ENCODE data around the gene DNLZ.
A peak's percentile ranks its signal among the peaks of the same experiment; 100 is the strongest.

The DNLZ gene

GRCh38 chr9:136335296-136336155, 28.0 kb downstream of the DNLZ start:
- no peaks in the 10 kb centered on the region for H3K9me3 ChIP-seq (ENCODE audit: control insufficient read depth, low read length)
- no peaks in the 10 kb centered on the region for H3K4me1 ChIP-seq (ENCODE audit: control insufficient read depth, insufficient read depth, low read length)
- H3K36me3 ChIP-seq (ENCODE audit: control insufficient read depth, insufficient read depth, low read length): no peaks in the 10 kb centered on the region
- no peaks in the 10 kb centered on the region for H3K27me3 ChIP-seq (ENCODE audit: control insufficient read depth, insufficient read depth, low read length)
- H3K4me3 ChIP-seq (ENCODE audit: low read length): no peak overlapping the region
- no peak overlapping the region for H3K9ac ChIP-seq (ENCODE audit: low read length)

DNA sequence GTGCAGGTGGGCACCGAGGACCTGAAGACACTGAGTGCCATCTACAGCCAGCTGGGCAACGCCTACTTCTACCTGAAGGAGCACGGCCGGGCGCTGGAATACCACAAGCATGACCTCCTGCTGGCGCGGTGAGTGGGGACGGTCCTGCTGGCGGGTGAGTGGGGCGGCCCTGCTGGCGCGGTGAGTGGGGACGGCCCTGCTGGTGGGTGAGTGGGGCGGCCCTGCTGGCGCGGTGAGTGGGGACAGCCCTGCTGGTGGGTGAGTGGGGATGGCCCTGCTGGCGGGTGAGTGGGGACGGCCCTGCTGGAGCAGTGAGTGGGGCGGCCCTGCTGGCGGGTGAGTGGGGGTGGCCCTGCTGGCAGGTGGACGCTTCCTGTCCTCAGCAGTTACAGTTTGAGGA, 29.0 kb downstream of the DNLZ start:
- no peaks in the 10 kb centered on the region for H3K36me3 ChIP-seq (ENCODE audit: control insufficient read depth, insufficient read depth, low read length)
- H3K27me3 ChIP-seq (ENCODE audit: control insufficient read depth, insufficient read depth, low read length): no peaks in the 10 kb centered on the region
- no peaks in the 10 kb centered on the region for H3K9me3 ChIP-seq (ENCODE audit: control insufficient read depth, low read length)
- no peak overlapping the region for H3K4me3 ChIP-seq (ENCODE audit: low read length)
- no peak overlapping the region for H3K9ac ChIP-seq (ENCODE audit: low read length)
- H3K4me1 ChIP-seq (ENCODE audit: control insufficient read depth, insufficient read depth, low read length): no peaks in the 10 kb centered on the region

DNA sequence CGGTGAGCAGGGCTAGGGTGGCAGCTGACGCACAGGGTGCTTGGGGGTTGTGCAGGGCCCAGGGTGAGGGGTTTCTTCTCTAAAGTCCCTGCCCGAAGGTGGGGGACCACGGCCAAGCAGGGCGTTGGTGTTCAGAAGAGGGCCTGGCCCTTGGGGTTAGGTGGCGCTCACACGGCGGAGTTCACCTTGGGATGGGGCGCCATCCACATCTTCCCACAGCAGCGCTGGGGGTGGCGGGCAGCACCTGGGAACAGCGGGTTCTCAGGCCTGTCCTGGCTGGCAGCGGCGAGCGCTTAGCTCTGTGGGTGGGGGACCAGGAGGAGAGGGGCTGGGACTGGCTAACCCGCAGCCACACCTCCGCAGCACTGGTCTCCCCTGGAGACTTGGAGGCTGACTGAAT, 30.1 kb downstream of the DNLZ start:
- no peak overlapping the region for H3K9ac ChIP-seq (ENCODE audit: low read length)
- H3K4me1 ChIP-seq (ENCODE audit: control insufficient read depth, insufficient read depth, low read length): no peaks in the 10 kb centered on the region
- H3K27me3 ChIP-seq (ENCODE audit: control insufficient read depth, insufficient read depth, low read length): no peaks in the 10 kb centered on the region
- no peaks in the 10 kb centered on the region for H3K36me3 ChIP-seq (ENCODE audit: control insufficient read depth, insufficient read depth, low read length)
- no peak overlapping the region for H3K4me3 ChIP-seq (ENCODE audit: low read length)
- H3K9me3 ChIP-seq (ENCODE audit: control insufficient read depth, low read length): no peaks in the 10 kb centered on the region

- Histone ChIP-seq H3K9ac (ENCODE audit: low read length) (no peak overlapping the region), H3K4me3 (ENCODE audit: low read length) (no peak overlapping the region), H3K4me1 (ENCODE audit: control insufficient read depth, insufficient read depth, low read length) (peaks cover 4% of the 10 kb centered on the region), H3K27me3 (ENCODE audit: control insufficient read depth, insufficient read depth, low read length) (peaks cover 4% of the 10 kb centered on the region), H3K36me3 (ENCODE audit: control insufficient read depth, insufficient read depth, low read length) (no peaks in the 10 kb centered on the region), H3K9me3 (ENCODE audit: control insufficient read depth, low read length) (no peaks in the 10 kb centered on the region)
Measured at GRCh38 chr9:136333045-136333444, 30.5 kb downstream of the DNLZ start.

GRCh38 chr9:136332482-136332983, 31.0 kb downstream of the DNLZ start:
- Histone ChIP-seq H3K27me3 (ENCODE audit: control insufficient read depth, insufficient read depth, low read length) (peaks cover 4% of the 10 kb centered on the region), H3K4me3 (ENCODE audit: low read length) (no peak overlapping the region), H3K36me3 (ENCODE audit: control insufficient read depth, insufficient read depth, low read length) (no peaks in the 10 kb centered on the region), H3K9me3 (ENCODE audit: control insufficient read depth, low read length) (no peaks in the 10 kb centered on the region), H3K9ac (ENCODE audit: low read length) (no peak overlapping the region), H3K4me1 (ENCODE audit: control insufficient read depth, insufficient read depth, low read length) (peaks cover 6% of the 10 kb centered on the region)

DNA sequence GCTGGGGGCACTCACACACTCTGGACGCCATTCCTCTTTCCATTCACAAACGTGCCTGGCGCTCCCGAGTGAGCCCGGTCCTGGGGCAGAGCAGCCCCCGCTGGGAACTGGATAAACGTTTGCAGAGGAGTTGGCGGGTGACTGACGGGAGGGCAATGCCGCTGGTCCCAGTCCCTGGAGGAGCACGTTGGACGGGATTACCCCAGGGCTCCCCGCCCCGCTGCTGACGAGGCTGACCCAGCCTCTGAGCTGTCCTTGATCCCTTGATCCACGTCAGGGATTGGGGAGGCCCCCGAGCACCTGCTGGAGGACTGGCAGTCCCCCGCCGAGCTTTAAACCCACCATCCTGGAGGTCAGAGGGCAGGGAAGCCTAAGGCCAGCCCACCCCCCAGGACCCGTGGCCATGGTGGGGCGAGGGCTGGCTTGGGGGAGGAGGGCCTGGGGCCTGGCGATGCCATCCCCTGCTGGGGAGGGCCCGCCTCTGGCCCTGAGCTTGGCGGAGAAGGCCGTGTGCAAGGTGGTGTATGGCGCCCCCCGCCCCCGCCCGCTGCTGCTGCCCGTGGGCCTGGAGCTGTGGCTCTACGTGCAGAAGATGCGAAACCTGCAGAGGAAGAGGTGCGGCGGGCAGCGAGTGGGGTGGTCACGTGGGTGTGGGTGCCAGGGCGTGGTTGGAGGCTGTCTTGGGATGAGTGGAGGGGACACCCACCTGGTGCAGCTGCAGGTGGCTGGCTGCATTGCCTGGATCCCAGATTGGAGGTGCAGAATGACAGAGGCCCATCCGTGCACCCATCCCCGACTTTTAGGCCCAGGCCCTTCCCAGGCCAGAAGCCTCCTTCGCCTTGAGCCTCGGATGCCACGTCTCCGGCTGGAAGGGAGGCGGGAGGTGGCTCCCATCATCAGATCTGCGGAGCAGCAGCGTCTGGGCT, 31.7 kb downstream of the DNLZ start:
- Histone ChIP-seq H3K4me1 (ENCODE audit: control insufficient read depth, insufficient read depth, low read length) (peaks cover 8% of the 10 kb centered on the region), H3K9me3 (ENCODE audit: control insufficient read depth, low read length) (no peaks in the 10 kb centered on the region), H3K4me3 (ENCODE audit: low read length) (no peak overlapping the region), H3K27me3 (ENCODE audit: control insufficient read depth, insufficient read depth, low read length) (peaks cover 6% of the 10 kb centered on the region), H3K9ac (ENCODE audit: low read length) (no peak overlapping the region), H3K36me3 (ENCODE audit: control insufficient read depth, insufficient read depth, low read length) (no peaks in the 10 kb centered on the region)

- H3K36me3 ChIP-seq (ENCODE audit: control insufficient read depth, insufficient read depth, low read length): no peaks in the 10 kb centered on the region
- H3K4me3 ChIP-seq (ENCODE audit: low read length): no peak overlapping the region
- no peak overlapping the region for H3K9ac ChIP-seq (ENCODE audit: low read length)
- peaks cover 16% of the 10 kb centered on the region for H3K4me1 ChIP-seq (ENCODE audit: control insufficient read depth, insufficient read depth, low read length)
- no peaks in the 10 kb centered on the region for H3K9me3 ChIP-seq (ENCODE audit: control insufficient read depth, low read length)
- peaks cover 8% of the 10 kb centered on the region for H3K27me3 ChIP-seq (ENCODE audit: control insufficient read depth, insufficient read depth, low read length)
Measured at GRCh38 chr9:136331030-136331429, 32.5 kb downstream of the DNLZ start.

DNA sequence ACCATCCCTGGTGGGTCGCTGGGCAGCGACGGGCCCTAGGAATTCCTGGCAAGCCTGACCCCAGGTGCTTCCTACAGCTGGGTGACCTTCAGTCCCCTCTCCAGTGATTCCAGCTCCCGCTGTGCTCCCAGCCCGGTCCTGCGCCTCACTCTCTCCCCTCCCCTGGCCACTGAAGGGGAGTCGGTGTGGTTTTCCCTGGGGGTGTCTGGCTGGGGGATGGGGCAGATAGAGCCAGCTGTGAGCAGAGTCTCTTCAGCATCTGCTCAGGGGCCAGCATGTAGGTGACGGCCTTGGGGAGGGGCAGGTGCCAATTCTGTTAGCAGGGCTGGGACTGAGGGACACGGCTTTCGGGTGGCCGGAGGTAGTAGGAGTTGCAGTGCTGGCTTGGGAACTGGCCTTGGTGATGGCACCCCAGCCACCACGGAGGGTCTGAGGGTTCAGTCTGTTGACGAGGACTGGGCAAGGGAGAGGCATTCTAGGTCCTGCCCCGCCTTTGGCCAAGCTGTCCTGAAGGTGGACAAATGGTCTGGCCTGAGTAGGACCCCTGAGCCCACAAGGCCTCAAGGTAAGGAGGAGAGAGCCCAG, 33.0 kb downstream of the DNLZ start:
- Histone ChIP-seq H3K9ac (ENCODE audit: low read length) (no peak overlapping the region), H3K4me3 (ENCODE audit: low read length) (no peak overlapping the region), H3K4me1 (ENCODE audit: control insufficient read depth, insufficient read depth, low read length) (peaks cover 16% of the 10 kb centered on the region), H3K27me3 (ENCODE audit: control insufficient read depth, insufficient read depth, low read length) (peaks cover 8% of the 10 kb centered on the region), H3K9me3 (ENCODE audit: control insufficient read depth, low read length) (no peaks in the 10 kb centered on the region), H3K36me3 (ENCODE audit: control insufficient read depth, insufficient read depth, low read length) (no peaks in the 10 kb centered on the region)

DNA sequence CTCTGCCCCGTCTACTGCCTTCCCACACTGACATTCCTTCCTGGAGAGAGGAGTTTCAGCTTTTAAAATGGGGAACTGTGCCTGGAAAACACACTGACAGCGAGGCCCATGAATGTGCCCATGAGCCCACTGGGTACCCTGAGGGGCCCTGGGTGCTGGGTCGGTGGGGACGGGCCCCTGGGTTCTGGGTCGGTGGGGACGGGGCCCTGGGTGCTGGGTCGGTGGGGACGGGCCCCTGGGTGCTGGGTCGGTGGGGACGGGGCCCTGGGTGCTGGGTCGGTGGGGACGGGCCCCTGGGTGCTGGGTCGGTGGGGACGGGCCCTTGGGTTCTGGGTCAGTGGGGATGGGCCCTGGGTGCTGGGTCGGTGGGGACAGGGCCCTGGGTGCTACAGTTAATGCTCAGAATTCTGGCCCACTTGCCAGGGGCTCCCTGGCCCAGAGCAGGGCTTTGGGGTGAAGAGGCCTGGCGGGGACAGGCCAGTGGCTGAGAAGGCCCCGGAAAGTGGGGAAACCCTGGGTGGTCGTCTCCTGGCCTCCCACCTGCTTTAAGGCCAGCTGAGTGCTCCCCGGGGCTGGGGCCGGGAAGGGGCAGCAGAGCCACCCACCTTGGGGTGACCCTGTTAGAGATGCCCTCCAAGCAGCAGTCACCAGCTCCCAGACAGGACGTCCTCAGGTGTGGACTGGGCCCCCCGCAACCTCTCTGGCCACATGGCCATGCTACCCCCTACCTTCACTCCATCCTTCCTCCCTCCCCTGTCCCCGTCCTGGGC, 33.7 kb downstream of the DNLZ start:
- peaks cover 12% of the 10 kb centered on the region for H3K27me3 ChIP-seq (ENCODE audit: control insufficient read depth, insufficient read depth, low read length)
- H3K4me3 ChIP-seq (ENCODE audit: low read length): no peak overlapping the region
- no peaks in the 10 kb centered on the region for H3K9me3 ChIP-seq (ENCODE audit: control insufficient read depth, low read length)
- no peaks in the 10 kb centered on the region for H3K36me3 ChIP-seq (ENCODE audit: control insufficient read depth, insufficient read depth, low read length)
- H3K9ac ChIP-seq (ENCODE audit: low read length): no peak overlapping the region
- H3K4me1 ChIP-seq (ENCODE audit: control insufficient read depth, insufficient read depth, low read length): peaks cover 19% of the 10 kb centered on the region

GRCh38 chr9:136329211-136329627, 34.3 kb downstream of the DNLZ start:
- peak overlapping the region; percentile 39 for H3K9ac ChIP-seq (ENCODE audit: low read length)
- H3K4me1 ChIP-seq (ENCODE audit: control insufficient read depth, insufficient read depth, low read length): peaks cover 25% of the 10 kb centered on the region
- no peak overlapping the region for H3K4me3 ChIP-seq (ENCODE audit: low read length)

GRCh38 chr9:136328622-136329041, 34.9 kb downstream of the DNLZ start:
- H3K9me3 ChIP-seq (ENCODE audit: control insufficient read depth, low read length): no peaks in the 10 kb centered on the region
- H3K4me1 ChIP-seq (ENCODE audit: control insufficient read depth, insufficient read depth, low read length): peaks cover 31% of the 10 kb centered on the region
- H3K9ac ChIP-seq (ENCODE audit: low read length): peak overlapping the region; percentile 37
- H3K27me3 ChIP-seq (ENCODE audit: control insufficient read depth, insufficient read depth, low read length): peaks cover 12% of the 10 kb centered on the region
- no peaks in the 10 kb centered on the region for H3K36me3 ChIP-seq (ENCODE audit: control insufficient read depth, insufficient read depth, low read length)
- H3K4me3 ChIP-seq (ENCODE audit: low read length): no peak overlapping the region

More at GRCh38 chr9:136329211-136329627, 34.3 kb downstream of the DNLZ start:
- Histone ChIP-seq H3K9me3 (ENCODE audit: control insufficient read depth, low read length) (no peaks in the 10 kb centered on the region), H3K36me3 (ENCODE audit: control insufficient read depth, insufficient read depth, low read length) (no peaks in the 10 kb centered on the region), H3K27me3 (ENCODE audit: control insufficient read depth, insufficient read depth, low read length) (peaks cover 12% of the 10 kb centered on the region)

Measured in mucosa of stomach (tissue), 1 donor.